ENCODE measurements around the gene PVALEF. TPM values are rescaled to one million over a fixed set of nuclear protein-coding genes. Genes with fewer than 3 reads are reported as not detected.

Gene PVALEF
- polyA plus RNA-seq, 3 donors, result 0.14 to 0.57 (median 0.22) TPM

- DNase-seq (ENCODE audit: extremely low read depth in 1 of 11, low read depth in 9 of 11, low spot score in 4 of 11), result no peak
Observed at GRCh38 chr17:81171941-81172340, 6.6 kb downstream of the PVALEF start.

DNA sequence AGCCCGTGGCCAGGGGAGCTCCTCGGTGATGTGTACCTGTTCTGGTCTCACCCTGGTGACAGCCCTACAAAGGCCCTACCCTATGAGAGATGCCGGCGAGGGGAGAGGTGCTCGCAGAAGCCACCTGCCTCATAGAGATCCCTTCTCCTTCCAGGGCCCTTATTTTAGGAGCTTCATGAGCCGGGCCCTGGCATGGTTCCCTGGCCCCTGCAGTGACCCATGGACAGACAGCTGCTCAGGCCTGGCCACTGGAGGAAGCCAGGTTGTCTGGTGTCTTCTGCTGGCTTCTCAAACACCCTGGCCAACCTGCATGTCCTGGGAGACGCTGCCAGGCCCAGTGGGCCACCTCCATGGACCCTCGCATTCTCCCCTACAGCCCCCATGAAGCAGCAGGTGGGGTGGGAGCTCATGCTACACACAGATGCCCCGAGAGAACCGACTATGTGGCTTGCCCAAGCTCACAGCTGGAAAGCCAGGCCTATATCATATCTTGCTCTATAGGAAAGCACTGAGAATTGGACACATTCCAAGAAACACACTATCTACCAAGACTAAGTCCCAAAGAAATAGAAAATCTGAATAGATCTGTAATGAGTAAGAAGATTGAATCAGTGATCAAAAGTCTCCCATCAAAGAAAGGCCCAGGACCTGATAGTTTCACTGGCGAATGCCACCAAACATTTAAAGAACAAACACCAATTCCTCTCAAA lies 7.9 kb downstream of the PVALEF start:
- DNase-seq (ENCODE audit: extremely low read depth in 1 of 11, low read depth in 9 of 11, low spot score in 4 of 11), result no peak

GRCh38 chr17:81173762-81174155 lies 8.5 kb downstream of the PVALEF start:
- no peak for DNase-seq (ENCODE audit: extremely low read depth in 1 of 11, low read depth in 9 of 11, low spot score in 4 of 11)

DNA sequence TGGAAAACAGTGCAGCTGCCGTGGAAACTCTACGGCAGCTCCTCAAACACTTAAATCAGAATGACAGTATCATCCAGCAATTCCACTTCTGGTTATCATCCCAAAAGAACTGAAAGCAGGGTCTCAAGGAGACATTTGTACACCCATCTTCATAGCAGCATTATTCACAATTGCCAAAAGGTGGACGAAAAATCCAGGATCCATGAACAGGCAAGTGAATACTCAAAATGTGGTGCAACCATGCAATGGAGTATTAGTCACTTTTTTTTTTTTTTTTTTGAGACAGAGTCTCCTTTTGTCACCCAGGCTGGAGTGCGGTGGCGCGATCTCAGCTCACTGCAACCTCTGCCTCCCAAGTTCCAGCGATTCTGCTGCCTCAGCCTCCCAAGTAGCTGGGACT lies 11.4 kb downstream of the PVALEF start:
- no peak for DNase-seq (ENCODE audit: extremely low read depth in 1 of 11, low read depth in 9 of 11, low spot score in 4 of 11)

GRCh38 chr17:81178136-81179091 lies 13.1 kb downstream of the PVALEF start:
- DNase-seq (ENCODE audit: extremely low read depth in 1 of 11, low read depth in 9 of 11, low spot score in 4 of 11), result no peak

- no peak for DNase-seq (ENCODE audit: extremely low read depth in 1 of 11, low read depth in 9 of 11, low spot score in 4 of 11)
Observed at GRCh38 chr17:81179220-81179619, 13.9 kb downstream of the PVALEF start.

DNA sequence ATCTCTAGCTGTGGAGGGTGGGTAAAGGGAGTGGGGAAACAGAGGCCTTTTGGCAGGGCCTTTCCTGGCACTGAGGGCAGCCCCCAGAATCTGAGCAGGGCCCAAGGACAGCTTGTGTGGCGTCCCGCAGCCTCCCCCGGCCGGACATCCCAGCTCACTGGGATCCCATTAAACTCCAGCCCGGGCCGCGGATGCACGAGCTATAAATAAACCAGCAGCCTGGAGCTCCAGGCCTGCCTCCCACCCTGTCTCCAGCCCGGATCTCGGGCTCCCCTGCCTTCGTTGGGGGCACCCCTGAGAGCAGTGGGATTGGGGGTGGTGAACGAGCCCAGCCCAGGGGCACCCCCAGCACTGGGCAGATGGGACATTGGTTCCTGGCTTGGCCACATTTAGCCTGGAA lies 14.6 kb downstream of the PVALEF start:
- no peak for DNase-seq (ENCODE audit: extremely low read depth in 1 of 11, low read depth in 9 of 11, low spot score in 4 of 11)

- DNase-seq (ENCODE audit: extremely low read depth in 1 of 11, low read depth in 9 of 11, low spot score in 4 of 11), result no peak
Observed at GRCh38 chr17:81180836-81181810, 15.8 kb downstream of the PVALEF start.

- no peak for DNase-seq (ENCODE audit: extremely low read depth in 1 of 11, low read depth in 9 of 11, low spot score in 4 of 11)
Observed at GRCh38 chr17:81181811-81182185, 16.5 kb downstream of the PVALEF start.

GRCh38 chr17:81182596-81182995 lies 17.3 kb downstream of the PVALEF start:
- DNase-seq (ENCODE audit: extremely low read depth in 1 of 11, low read depth in 9 of 11, low spot score in 4 of 11), result no peak

DNA sequence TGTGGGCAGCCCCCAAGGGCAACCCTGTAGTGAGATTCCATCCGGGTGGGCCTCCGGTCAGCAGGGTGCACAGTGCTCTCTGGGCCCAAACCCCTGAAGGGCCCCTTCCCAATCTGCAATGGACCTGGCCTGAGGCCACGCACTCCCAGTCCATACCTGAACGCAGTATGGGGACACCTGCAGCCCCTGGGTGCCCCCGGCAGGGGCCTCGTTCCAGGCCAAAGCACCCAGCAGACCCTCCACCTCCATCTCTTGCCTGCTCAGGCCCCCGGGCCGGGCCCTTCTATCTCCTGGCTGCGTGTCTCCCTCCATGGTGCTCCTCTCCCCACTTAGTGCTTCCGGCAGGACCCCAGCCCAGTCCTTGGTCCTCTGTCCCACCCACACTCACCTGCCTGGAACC lies 18.0 kb downstream of the PVALEF start:
- no peak for DNase-seq (ENCODE audit: extremely low read depth in 1 of 11, low read depth in 9 of 11, low spot score in 4 of 11)

GRCh38 chr17:81183807-81184206 lies 18.5 kb downstream of the PVALEF start:
- no peak for DNase-seq (ENCODE audit: extremely low read depth in 1 of 11, low read depth in 9 of 11, low spot score in 4 of 11)

DNA sequence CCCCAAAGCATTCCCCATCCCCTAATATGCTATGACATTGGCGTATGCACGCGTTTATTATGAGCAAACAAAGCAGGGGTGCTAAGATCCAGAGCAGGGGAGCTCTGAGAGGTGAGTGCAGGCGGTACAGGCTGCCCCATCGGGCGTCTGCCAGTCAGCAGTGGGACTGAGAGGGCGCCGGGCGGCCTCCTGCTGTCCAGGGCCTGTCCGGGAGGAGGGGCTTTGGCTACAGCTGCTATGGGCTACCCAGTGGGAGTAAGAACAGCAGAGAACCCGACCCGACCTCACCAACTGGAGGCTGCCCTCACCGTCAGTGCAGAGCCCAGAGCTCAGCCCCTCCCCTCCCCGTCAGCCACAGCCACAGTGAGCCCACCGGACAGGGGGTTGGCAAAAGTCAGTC lies 19.2 kb downstream of the PVALEF start:
- DNase-seq (ENCODE audit: extremely low read depth in 1 of 11, low read depth in 9 of 11, low spot score in 4 of 11), result no peak

- no peak for DNase-seq (ENCODE audit: extremely low read depth in 1 of 11, low read depth in 9 of 11, low spot score in 4 of 11)
Observed at GRCh38 chr17:81186203-81186602, 20.9 kb downstream of the PVALEF start.

GRCh38 chr17:81187120-81187519 lies 21.8 kb downstream of the PVALEF start:
- no peak for DNase-seq (ENCODE audit: extremely low read depth in 1 of 11, low read depth in 9 of 11, low spot score in 4 of 11)

DNA sequence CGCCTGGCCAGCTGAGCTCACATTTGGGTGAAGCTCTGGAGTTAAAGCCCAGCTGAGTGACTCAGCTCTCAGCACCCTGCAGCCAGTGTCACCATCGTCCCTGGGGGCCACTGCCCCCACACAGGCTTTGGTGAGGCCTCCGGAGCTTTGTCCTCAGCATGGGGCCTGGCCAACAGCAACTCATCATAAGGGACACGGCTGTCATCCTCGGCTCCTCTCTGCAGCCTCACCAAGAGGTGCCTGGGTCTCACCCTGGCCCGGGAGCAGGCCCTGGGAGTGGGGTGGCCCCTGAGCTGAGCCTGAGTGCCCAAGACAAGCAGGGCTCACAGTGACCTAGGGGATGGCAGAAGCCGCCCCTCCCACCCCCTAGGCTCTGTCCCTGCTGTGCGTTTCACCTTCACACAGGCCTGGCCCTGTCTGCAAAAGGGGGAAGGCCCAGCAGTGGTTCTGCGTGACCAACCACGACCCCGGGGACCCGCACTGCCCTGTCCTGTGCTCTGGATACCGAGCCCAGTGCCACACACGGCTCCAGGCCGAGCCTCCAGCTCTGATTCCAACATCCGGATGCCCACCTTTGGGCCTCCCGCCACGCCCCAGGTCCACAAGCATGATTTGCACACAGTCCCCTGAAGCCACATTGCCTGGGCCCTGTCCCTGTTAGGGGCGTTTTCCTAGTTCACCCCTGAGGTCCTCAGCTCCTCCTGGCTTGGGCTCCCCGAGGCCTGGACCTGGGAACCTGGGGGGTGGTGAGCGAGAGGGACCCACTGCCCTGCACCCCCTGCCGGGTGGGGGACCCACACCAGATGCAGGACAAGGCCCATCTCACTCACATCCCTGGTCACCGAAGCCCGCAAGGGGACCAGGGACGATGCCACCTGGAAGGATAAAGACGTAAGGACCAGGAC lies 22.5 kb downstream of the PVALEF start:
- DNase-seq (ENCODE audit: extremely low read depth in 1 of 11, low read depth in 9 of 11, low spot score in 4 of 11), result no peak

DNA sequence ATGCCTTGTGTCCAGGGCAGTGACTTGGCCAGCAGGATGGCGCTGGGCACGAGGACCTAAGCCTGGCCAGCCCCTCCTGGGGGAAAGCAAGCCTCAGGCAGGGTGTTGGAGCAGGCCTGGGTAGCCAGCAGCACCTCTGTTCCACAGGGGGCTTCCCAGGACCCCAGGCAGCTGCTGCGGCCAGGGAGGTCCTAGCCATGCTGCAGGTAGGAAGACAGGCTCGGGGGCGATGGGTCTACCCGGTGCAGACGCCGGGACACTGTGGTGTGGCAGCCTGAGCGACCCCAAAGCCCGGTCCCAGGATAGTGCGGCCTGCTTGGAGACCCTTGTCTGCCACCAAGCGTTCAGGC lies 23.2 kb downstream of the PVALEF start:
- no peak for DNase-seq (ENCODE audit: extremely low read depth in 1 of 11, low read depth in 9 of 11, low spot score in 4 of 11)

DNA sequence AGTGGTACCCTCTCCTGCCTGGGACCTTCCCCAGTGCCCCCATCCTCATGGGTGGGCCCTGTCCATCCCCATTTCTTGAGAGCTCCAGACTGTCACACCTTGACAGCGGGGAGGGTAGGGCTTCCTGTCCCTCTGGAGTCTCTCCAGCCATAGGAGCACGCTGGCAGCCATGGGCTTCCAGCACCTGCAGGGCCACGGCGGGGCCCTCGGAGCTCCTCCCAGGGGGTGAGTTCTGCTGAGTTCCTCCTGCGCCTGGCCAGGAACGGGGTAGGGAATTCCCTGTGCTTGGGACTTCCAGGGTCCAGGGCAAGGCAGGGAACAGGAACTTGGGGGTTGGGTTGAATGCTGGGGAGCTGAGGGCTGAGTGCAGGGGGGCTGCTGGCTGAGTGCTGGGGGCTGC lies 23.7 kb downstream of the PVALEF start:
- no peak for DNase-seq (ENCODE audit: extremely low read depth in 1 of 11, low read depth in 9 of 11, low spot score in 4 of 11)
